MM.1S (cell line): ENCODE measurements around the gene ITM2B.

Experiments
- DNase-seq: peaks from one replicate; pipeline ENCODE4 v3.0.0-alpha.2; 2015
- H2AFZ ChIP-seq: fragments of 300-600 bp; sonication (generic); 2 replicates; pipeline ENCODE4 v1.6.0; 2016; ENCODE audit warnings: antibody characterized with exemption, low read length
- H3F3A ChIP-seq: fragments of 300-600 bp; sonication (generic); 2 replicates; pipeline ENCODE4 v1.6.1; 2016; ENCODE audit warnings: mild to moderate bottlenecking, antibody characterized with exemption, low read length, moderate library complexity, mixed read lengths; ENCODE audit not compliant: insufficient read depth
- H3K27ac ChIP-seq: fragments of 300-600 bp; sonication (generic); 2 replicates; pipeline ENCODE4 v1.5.1; 2016; ENCODE audit warnings: mild to moderate bottlenecking, low read length
- H3K27me3 ChIP-seq: fragments of 300-600 bp; sonication (generic); replicated peaks from 2 replicates; pipeline ENCODE4 v1.6.0; 2016; ENCODE audit warnings: low read length; ENCODE audit not compliant: insufficient read depth
- H3K36me3 ChIP-seq: fragments of 300-600 bp; sonication (generic); replicated peaks from 2 replicates; pipeline ENCODE4 v1.6.1; 2016; ENCODE audit warnings: mild to moderate bottlenecking, low read length, mixed read lengths; ENCODE audit not compliant: insufficient read depth
- H3K4me1 ChIP-seq: fragments of 300-600 bp; sonication (generic); 2 replicates; pipeline ENCODE4 v1.6.1; 2016; ENCODE audit warnings: low read length, mixed read lengths
- H3K4me2 ChIP-seq: fragments of 300-600 bp; sonication (generic); 2 replicates; pipeline ENCODE4 v1.6.0; 2016; ENCODE audit warnings: low read depth, low read length
- H3K4me3 ChIP-seq: fragments of 300-600 bp; sonication (generic); 2 replicates; pipeline ENCODE4 v1.5.1; 2016; ENCODE audit warnings: low read length, mixed read lengths
- H3K79me2 ChIP-seq: fragments of 300-600 bp; sonication (generic); 2 replicates; pipeline ENCODE4 v1.6.1; 2016; ENCODE audit warnings: mixed run types, low read length, mixed read lengths
- H3K9ac ChIP-seq: fragments of 300-600 bp; sonication (generic); 2 replicates; pipeline ENCODE4 v1.6.1; 2016; ENCODE audit warnings: low read length, mixed read lengths
- H3K9me2 ChIP-seq: fragments of 300-600 bp; sonication (generic); replicated peaks from 2 replicates; pipeline ENCODE4 v1.6.1; 2016; ENCODE audit warnings: mild to moderate bottlenecking, low read length, mixed read lengths; ENCODE audit not compliant: insufficient read depth
- H3K9me3 ChIP-seq: fragments of 300-600 bp; sonication (generic); replicated peaks from 2 replicates; pipeline ENCODE4 v1.6.1; 2016; ENCODE audit warnings: mild to moderate bottlenecking, low read length, mixed read lengths; ENCODE audit not compliant: insufficient read depth
- H4K20me1 ChIP-seq: fragments of 300-600 bp; sonication (generic); 2 replicates; pipeline ENCODE4 v1.6.1; 2016; ENCODE audit warnings: mild to moderate bottlenecking, low read length, moderate library complexity, mixed read lengths; ENCODE audit not compliant: insufficient read depth
- EZH2 ChIP-seq: fragments of 300-600 bp; sonication (generic); optimal IDR thresholded peaks from 2 replicates; pipeline ENCODE3; 2017; ENCODE audit warnings: low read depth, mild to moderate bottlenecking, antibody characterized with exemption, low read length, mixed read lengths
- EZH2phosphoT487 ChIP-seq: fragments of 300-600 bp; sonication (generic); IDR thresholded peaks from 2 replicates; pipeline ENCODE4 v1.6.1; 2018; ENCODE audit warnings: antibody characterized with exemption, low read length
- TF ChIP-seq, protein P1 (sequence below): fragments of 300-600 bp; sonication (generic); IDR thresholded peaks from 2 replicates; pipeline ENCODE4 v1.5.1; 2016; ENCODE audit warnings: antibody characterized with exemption, low read length, mixed read lengths

The ITM2B gene

DNA sequence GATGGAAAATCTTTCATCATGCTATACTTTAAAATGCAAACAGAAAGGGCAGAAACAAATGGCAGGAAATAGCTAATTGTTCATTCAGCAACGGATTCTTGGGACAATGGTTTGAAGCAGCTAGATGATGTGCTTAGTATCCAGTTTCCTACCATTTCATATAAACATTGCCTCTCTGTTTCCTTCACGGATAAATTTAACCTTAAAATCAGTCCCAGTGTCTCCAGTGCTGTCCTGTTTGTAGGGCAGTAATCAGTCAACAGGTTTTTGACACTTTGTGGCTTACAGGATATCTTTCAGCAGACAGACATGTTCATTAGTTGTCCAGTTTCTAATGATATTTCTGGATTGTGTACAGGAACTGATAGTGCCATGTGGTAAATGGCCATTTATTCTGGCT lies 45.8 kb downstream of the ITM2B start:
- Histone ChIP-seq H3F3A (no peaks in the 10 kb centered on the region), H3K9me2 (no peaks in the 10 kb centered on the region), H3K4me1 (no peaks in the 10 kb centered on the region), H3K79me2 (no peaks in the 10 kb centered on the region), H3K9me3 (no peaks in the 10 kb centered on the region), H3K4me2 (no peak overlapping the region), H3K36me3 (no peaks in the 10 kb centered on the region), H2AFZ (no peak overlapping the region), H3K27me3 (no peaks in the 10 kb centered on the region), H3K27ac (no peak overlapping the region), H3K9ac (no peak overlapping the region), H3K4me3 (no peak overlapping the region), H4K20me1 (no peaks in the 10 kb centered on the region)
- DNase-seq: no peak
- no peak for TF ChIP-seq EZH2phosphoT487
- no peak for TF ChIP-seq EZH2
- TF ChIP-seq, protein P1, sequence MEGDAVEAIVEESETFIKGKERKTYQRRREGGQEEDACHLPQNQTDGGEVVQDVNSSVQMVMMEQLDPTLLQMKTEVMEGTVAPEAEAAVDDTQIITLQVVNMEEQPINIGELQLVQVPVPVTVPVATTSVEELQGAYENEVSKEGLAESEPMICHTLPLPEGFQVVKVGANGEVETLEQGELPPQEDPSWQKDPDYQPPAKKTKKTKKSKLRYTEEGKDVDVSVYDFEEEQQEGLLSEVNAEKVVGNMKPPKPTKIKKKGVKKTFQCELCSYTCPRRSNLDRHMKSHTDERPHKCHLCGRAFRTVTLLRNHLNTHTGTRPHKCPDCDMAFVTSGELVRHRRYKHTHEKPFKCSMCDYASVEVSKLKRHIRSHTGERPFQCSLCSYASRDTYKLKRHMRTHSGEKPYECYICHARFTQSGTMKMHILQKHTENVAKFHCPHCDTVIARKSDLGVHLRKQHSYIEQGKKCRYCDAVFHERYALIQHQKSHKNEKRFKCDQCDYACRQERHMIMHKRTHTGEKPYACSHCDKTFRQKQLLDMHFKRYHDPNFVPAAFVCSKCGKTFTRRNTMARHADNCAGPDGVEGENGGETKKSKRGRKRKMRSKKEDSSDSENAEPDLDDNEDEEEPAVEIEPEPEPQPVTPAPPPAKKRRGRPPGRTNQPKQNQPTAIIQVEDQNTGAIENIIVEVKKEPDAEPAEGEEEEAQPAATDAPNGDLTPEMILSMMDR: no peak

DNA sequence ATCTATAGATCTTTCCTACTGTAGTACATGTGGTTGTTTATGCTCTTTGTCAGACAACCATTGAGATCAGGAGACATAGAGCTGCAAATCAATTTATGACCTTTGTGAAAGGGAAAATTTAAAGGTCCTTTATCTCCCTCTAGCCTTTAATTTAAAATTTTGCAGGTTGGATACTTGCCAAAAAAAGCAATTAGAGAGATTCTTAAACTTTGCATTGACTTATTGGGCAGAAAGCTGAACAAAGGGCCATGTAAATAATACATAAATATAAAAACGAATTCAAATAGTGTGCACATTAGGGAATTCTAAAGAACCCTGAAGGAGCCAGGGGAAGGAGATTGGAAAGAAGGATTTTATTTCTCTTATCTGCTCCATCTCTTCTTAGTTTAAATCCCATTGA lies 48.5 kb downstream of the ITM2B start:
- H3K4me1 ChIP-seq: peaks cover 5% of the 10 kb centered on the region
- no peaks in the 10 kb centered on the region for H3K9me2 ChIP-seq
- H3K27ac ChIP-seq: no peak overlapping the region
- no peak overlapping the region for H3K4me2 ChIP-seq
- H3K27me3 ChIP-seq: no peaks in the 10 kb centered on the region
- H2AFZ ChIP-seq: no peak overlapping the region
- H3F3A ChIP-seq: no peaks in the 10 kb centered on the region
- H3K36me3 ChIP-seq: no peaks in the 10 kb centered on the region
- H3K79me2 ChIP-seq: no peaks in the 10 kb centered on the region
- TF ChIP-seq EZH2phosphoT487 (no peak), EZH2 (no peak)
- TF ChIP-seq, protein P1: no peak
- no peaks in the 10 kb centered on the region for H4K20me1 ChIP-seq
- no peak overlapping the region for H3K4me3 ChIP-seq
- H3K9me3 ChIP-seq: no peaks in the 10 kb centered on the region
- no peak for DNase-seq
- H3K9ac ChIP-seq: no peak overlapping the region

DNA sequence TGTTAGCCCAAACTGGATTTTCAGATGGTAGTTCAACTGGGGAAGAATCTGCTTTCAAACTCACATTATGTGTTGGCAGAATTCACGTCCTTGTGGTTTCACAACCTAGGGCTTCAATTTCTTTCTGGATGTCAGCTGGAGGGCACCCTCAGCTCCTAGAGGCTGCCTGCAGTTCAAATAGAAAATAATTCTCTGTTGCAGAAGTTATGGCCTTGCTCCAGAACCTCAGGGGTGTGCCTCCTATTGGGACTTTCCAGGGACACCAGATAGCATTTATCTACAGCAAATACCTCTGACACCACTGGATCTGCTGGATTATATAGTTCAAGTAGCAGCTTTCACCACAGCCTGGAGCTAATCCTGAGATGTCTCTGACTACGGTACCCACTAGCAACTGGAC lies 58.7 kb downstream of the ITM2B start:
- Histone ChIP-seq H3F3A (no peaks in the 10 kb centered on the region), H3K9me3 (no peaks in the 10 kb centered on the region), H3K9ac (no peak overlapping the region), H2AFZ (no peak overlapping the region), H3K4me2 (no peak overlapping the region), H4K20me1 (no peaks in the 10 kb centered on the region), H3K79me2 (no peaks in the 10 kb centered on the region), H3K9me2 (no peaks in the 10 kb centered on the region), H3K27ac (no peak overlapping the region), H3K36me3 (no peaks in the 10 kb centered on the region), H3K4me3 (no peak overlapping the region), H3K27me3 (no peaks in the 10 kb centered on the region), H3K4me1 (peaks cover 6% of the 10 kb centered on the region; the same call in 1 of the 2 replicates)
- DNase-seq: no peak
- TF ChIP-seq, protein P1: no peak
- no peak for TF ChIP-seq EZH2
- TF ChIP-seq EZH2phosphoT487: no peak
